ENCODE measurements around the gene NUDT19.

Gene NUDT19

DNA sequence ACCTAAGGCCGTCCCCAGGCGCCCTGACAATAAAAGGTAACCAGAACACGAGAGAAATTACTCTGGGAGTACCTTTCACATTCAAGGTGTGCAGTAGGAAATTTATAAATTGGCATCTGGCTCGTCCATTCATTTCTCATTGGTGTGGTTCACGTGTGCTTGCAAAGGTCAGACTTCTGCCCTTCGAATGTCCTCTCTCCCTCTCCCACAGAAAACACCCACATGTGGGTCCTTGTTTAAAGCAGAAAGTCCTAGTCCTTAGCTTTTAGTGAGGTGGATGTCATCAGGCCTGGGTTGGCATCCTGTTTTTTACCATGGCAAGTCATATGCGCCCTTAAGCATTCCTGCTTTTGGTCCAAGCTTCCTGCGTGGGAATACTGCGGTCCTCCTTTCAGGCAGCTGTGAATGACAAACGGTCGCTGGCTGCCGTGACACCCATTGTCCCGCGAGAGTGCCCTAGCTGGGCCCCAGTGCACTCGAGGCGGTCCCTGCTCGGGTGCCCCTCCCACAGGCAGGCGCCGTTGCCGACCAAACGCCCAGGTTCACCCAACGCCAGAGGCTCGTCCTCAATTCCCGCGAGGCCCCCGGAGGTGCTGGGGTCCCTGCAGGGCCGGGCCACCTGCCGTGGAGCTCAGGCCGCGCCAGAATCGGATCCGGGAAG, at the start of gene NUDT19:
Gene NUDT19 (plus strand): TSS at position 531 of the 661 bp plus-strand sequence. CDS start 140 bp downstream, outside the sequence.
- Histone ChIP-seq H3K36me3 (peaks cover 6% of the 10 kb centered on the region), H3K9me3 (ENCODE audit: severe bottlenecking) (no peaks in the 10 kb centered on the region), H3K27me3 (ENCODE audit: insufficient read depth, low read depth, severe bottlenecking) (no peaks in the 10 kb centered on the region), H3K4me3 (ENCODE audit: low read depth, low read length) (peak within 1 kb of the TSS; percentile 60), H3K27ac (peak within 1 kb of the TSS; percentile 74)
- TF ChIP-seq, protein P1, sequence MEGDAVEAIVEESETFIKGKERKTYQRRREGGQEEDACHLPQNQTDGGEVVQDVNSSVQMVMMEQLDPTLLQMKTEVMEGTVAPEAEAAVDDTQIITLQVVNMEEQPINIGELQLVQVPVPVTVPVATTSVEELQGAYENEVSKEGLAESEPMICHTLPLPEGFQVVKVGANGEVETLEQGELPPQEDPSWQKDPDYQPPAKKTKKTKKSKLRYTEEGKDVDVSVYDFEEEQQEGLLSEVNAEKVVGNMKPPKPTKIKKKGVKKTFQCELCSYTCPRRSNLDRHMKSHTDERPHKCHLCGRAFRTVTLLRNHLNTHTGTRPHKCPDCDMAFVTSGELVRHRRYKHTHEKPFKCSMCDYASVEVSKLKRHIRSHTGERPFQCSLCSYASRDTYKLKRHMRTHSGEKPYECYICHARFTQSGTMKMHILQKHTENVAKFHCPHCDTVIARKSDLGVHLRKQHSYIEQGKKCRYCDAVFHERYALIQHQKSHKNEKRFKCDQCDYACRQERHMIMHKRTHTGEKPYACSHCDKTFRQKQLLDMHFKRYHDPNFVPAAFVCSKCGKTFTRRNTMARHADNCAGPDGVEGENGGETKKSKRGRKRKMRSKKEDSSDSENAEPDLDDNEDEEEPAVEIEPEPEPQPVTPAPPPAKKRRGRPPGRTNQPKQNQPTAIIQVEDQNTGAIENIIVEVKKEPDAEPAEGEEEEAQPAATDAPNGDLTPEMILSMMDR (IDR thresholded peaks at IDR 0.05; ENCODE audit: low read depth, low read length) = no peak
- DNase-seq = peak; percentile 92

DNA sequence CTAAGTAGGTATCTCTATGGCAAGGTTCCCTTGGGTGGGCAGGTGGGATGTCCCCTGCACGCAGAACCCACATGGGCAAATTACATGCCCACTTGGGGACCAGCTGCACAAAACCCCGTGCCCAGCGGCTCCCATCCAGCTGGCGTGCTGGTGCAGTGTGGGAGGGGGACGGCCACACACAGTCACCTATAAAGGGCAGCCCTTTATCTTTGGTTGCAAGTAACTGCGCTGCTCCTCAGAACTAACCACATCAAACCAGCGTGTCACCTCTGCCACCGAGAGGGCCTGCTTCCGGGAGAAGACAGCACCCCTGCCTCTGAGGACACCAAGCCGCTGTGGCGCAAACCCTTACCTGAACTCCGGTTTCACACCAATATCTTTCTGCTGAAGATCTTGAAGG, 48.9 kb upstream of the NUDT19 start:
- no peaks in the 10 kb centered on the region for H3K27me3 ChIP-seq (ENCODE audit: insufficient read depth, low read depth, severe bottlenecking)
- H3K4me3 ChIP-seq (ENCODE audit: low read depth, low read length) = no peak overlapping the region
- DNase-seq = no peak
- TF ChIP-seq, protein P1 (IDR thresholded peaks at IDR 0.05; ENCODE audit: low read depth, low read length) = no peak
- H3K27ac ChIP-seq = no peak overlapping the region
- H3K9me3 ChIP-seq (ENCODE audit: severe bottlenecking) = no peaks in the 10 kb centered on the region
- peaks cover 9% of the 10 kb centered on the region for H3K36me3 ChIP-seq

DNA sequence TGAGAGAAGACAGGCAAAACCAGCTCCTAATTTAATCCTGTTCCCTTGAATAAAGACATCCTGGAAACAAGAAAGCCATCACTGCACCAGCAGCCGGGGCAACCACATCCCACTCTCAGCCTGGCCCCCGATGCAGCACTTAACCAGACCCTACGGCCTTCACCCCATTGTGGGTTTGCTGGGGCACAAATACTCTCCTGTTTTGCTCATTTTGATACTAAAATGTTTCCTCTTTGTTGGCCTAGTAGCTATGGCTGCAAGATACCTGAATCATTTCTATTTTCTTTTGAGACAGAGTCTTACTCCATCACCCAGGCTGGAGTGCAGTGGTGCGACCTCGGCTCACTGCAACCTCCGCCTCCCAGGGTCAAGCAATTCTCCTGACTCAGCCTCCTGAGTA, 45.1 kb upstream of the NUDT19 start:
- Histone ChIP-seq H3K27me3 (ENCODE audit: insufficient read depth, low read depth, severe bottlenecking) (no peaks in the 10 kb centered on the region), H3K36me3 (peaks cover 9% of the 10 kb centered on the region), H3K9me3 (ENCODE audit: severe bottlenecking) (no peaks in the 10 kb centered on the region), H3K4me3 (ENCODE audit: low read depth, low read length) (no peak overlapping the region), H3K27ac (no peak overlapping the region)
- TF ChIP-seq, protein P1 (IDR thresholded peaks at IDR 0.05; ENCODE audit: low read depth, low read length) = no peak
- no peak for DNase-seq

DNA sequence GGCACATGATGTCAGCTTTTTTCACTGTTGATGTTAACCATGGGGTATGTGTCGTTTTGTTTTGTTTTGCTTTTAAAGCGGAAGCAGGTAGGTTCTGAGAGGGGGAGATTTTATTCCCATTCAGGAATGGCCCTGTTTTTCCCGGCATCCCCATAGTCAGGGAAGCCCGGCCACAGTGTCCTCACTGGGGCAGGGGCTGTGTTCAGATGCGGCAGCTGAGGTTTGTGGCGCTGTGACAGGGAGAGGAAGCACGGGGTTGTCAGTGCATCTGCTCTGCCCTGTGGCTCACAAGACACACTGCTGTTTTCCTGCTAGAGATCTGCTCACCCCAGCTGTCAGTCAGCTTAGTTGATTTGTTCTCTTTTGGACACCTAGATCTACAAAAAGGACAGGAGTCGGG, 44.3 kb upstream of the NUDT19 start:
- DNase-seq = no peak
- no peaks in the 10 kb centered on the region for H3K27me3 ChIP-seq (ENCODE audit: insufficient read depth, low read depth, severe bottlenecking)
- H3K4me3 ChIP-seq (ENCODE audit: low read depth, low read length) = no peak overlapping the region
- no peaks in the 10 kb centered on the region for H3K9me3 ChIP-seq (ENCODE audit: severe bottlenecking)
- TF ChIP-seq, protein P1 (IDR thresholded peaks at IDR 0.05; ENCODE audit: low read depth, low read length) = no peak
- H3K36me3 ChIP-seq = peaks cover 9% of the 10 kb centered on the region
- H3K27ac ChIP-seq = no peak overlapping the region

DNA sequence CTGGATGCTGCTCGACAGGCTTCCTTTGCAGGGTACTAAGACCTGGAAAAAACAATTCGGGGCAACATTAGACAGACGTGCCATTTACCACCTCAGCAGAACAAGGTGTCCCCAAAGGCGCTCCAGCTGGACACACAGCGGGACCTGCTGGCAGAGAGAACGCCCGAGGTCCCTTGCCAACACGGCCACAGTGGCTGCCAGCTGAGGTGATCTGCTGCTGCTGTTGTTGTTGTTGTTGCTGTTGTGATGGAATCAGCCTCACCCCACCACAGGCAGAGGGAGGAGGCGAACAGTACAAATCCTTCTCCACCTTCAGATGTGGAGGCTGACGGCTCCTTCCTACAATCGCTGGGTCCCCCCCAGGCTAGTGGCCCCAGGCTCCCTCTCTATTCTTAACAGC, 41.9 kb upstream of the NUDT19 start:
- Histone ChIP-seq H3K27ac (no peak overlapping the region), H3K27me3 (ENCODE audit: insufficient read depth, low read depth, severe bottlenecking) (no peaks in the 10 kb centered on the region), H3K9me3 (ENCODE audit: severe bottlenecking) (no peaks in the 10 kb centered on the region), H3K4me3 (ENCODE audit: low read depth, low read length) (no peak overlapping the region), H3K36me3 (peaks cover 9% of the 10 kb centered on the region)
- TF ChIP-seq, protein P1 (IDR thresholded peaks at IDR 0.05; ENCODE audit: low read depth, low read length) = no peak
- DNase-seq = no peak

DNA sequence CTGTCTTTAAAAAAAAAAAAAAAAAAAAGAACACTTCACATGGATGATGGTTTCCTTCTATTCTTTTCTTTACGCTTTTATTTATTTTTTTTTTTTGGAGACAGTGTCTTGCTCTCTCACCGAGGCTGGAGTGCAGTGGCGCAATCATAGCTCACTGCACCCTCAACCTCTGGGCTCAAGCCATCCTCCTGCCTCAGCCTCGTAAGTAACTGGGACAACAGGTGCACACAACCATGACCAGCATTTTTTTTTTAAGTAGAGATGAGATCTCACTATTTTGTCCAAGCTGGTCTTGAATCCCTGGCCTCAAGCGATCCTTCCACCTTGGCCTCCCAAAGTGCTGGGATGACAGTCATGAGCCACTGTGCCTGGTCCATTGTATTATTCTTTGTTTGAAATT, 41.0 kb upstream of the NUDT19 start:
- H3K36me3 ChIP-seq = peaks cover 9% of the 10 kb centered on the region
- H3K27ac ChIP-seq = no peak overlapping the region
- DNase-seq = no peak
- H3K9me3 ChIP-seq (ENCODE audit: severe bottlenecking) = no peaks in the 10 kb centered on the region
- TF ChIP-seq, protein P1 (IDR thresholded peaks at IDR 0.05; ENCODE audit: low read depth, low read length) = no peak
- H3K4me3 ChIP-seq (ENCODE audit: low read depth, low read length) = no peak overlapping the region
- H3K27me3 ChIP-seq (ENCODE audit: insufficient read depth, low read depth, severe bottlenecking) = no peaks in the 10 kb centered on the region
